ENCODE data around the gene CDH11. TPM values are rescaled to one million over a fixed set of nuclear protein-coding genes. Genes with fewer than 3 reads are reported as not detected.

The CDH11 gene
- total and polyA plus RNA-seq, 2 donors (not counting 1 experiment from before 2014, with no cell fraction given) = not detected

GRCh38 chr16:65062736-65063583 lies 58.9 kb downstream of the CDH11 start:
- DNase-seq = no peak
- Histone ChIP-seq H3K4me1 (ENCODE audit: control insufficient read depth in 2 of 2, insufficient read depth in 2 of 2, low read length in 2 of 2) (no peaks in the 10 kb centered on the region), H4K20me1 (ENCODE audit: control insufficient read depth, insufficient read depth, low read length, poor library complexity, severe bottlenecking) (no peaks in the 10 kb centered on the region), H3K27me3 (replicated peaks in 1 of 4; ENCODE audit: control extremely low read depth in 1 of 4, control insufficient read depth in 3 of 4, insufficient read depth in 4 of 4, low read length in 3 of 4) (no peaks in the 10 kb centered on the region), H3K4me2 (replicated peaks; ENCODE audit: low read depth, low read length, poor library complexity, severe bottlenecking) (no peak overlapping the region), H3K9me3 (ENCODE audit: control extremely low read depth in 1 of 3, control insufficient read depth in 2 of 3, insufficient read depth in 1 of 3, low read length in 2 of 3) (no peaks in the 10 kb centered on the region), H3K4me3 (ENCODE audit: control extremely low read depth in 1 of 5, extremely low read depth in 1 of 5, insufficient read depth in 1 of 5, low read depth in 2 of 5, low read length in 4 of 5) (no peak overlapping the region), H2AFZ (ENCODE audit: insufficient read depth, low read depth, low read length, poor library complexity, severe bottlenecking) (no peak overlapping the region), H3K9ac (ENCODE audit: low read length) (no peak overlapping the region), H3K36me3 (replicated peaks in 1 of 2; ENCODE audit: control extremely low read depth in 1 of 2, control insufficient read depth in 1 of 2, extremely low read depth in 1 of 2, insufficient read depth in 2 of 2, low read length in 1 of 2) (no peaks in the 10 kb centered on the region), H3K79me2 (ENCODE audit: control insufficient read depth, insufficient read depth, low read length) (no peaks in the 10 kb centered on the region), H3K27ac (ENCODE audit: low read length in 2 of 2) (no peak overlapping the region)
- intact Hi-C loops (cut with micrococcal nuclease) = no loop called here
- no CpG with 5 or more reads among the region's 8 CpGs for WGBS (ENCODE audit: insufficient coverage)
- Mint-ChIP-seq H3K4me1 (no peaks in the 10 kb centered on the region), H3K4me3 (no peak overlapping the region), H3K27ac (no peak overlapping the region), H3K27me3 (no peaks in the 10 kb centered on the region), H3K9me3 (ENCODE audit: insufficient read depth) (no peaks in the 10 kb centered on the region)
- TF ChIP-seq EZH2 (IDR thresholded peaks at IDR 0.05; ENCODE audit: borderline replicate concordance, insufficient read depth, low read depth, low read length, poor library complexity, severe bottlenecking) (no peak), CTCF (IDR thresholded peaks at IDR 0.05) (no peak)
- ChIA-PET CTCF (no interaction called here), POLR2A (no interaction called here)
- ATAC-seq (ENCODE audit: low read depth) = no peak

- H3K27ac Mint-ChIP-seq = no peak overlapping the region
- no peaks in the 10 kb centered on the region for H3K4me1 Mint-ChIP-seq
- intact Hi-C loops (cut with micrococcal nuclease) = no loop called here
- TF ChIP-seq EZH2 (IDR thresholded peaks at IDR 0.05; ENCODE audit: borderline replicate concordance, insufficient read depth, low read depth, low read length, poor library complexity, severe bottlenecking) = no peak
- H3K4me3 Mint-ChIP-seq = no peak overlapping the region
- DNase-seq = no peak
- Histone ChIP-seq H3K36me3 (replicated peaks in 1 of 2; ENCODE audit: control extremely low read depth in 1 of 2, control insufficient read depth in 1 of 2, extremely low read depth in 1 of 2, insufficient read depth in 2 of 2, low read length in 1 of 2) (no peaks in the 10 kb centered on the region), H3K9ac (ENCODE audit: low read length) (no peak overlapping the region), H3K27me3 (replicated peaks in 1 of 4; ENCODE audit: control extremely low read depth in 1 of 4, control insufficient read depth in 3 of 4, insufficient read depth in 4 of 4, low read length in 3 of 4) (no peaks in the 10 kb centered on the region), H3K79me2 (ENCODE audit: control insufficient read depth, insufficient read depth, low read length) (no peaks in the 10 kb centered on the region), H3K27ac (ENCODE audit: low read length in 2 of 2) (no peak overlapping the region), H2AFZ (ENCODE audit: insufficient read depth, low read depth, low read length, poor library complexity, severe bottlenecking) (no peak overlapping the region), H3K4me2 (replicated peaks; ENCODE audit: low read depth, low read length, poor library complexity, severe bottlenecking) (no peak overlapping the region), H4K20me1 (ENCODE audit: control insufficient read depth, insufficient read depth, low read length, poor library complexity, severe bottlenecking) (no peaks in the 10 kb centered on the region), H3K9me3 (ENCODE audit: control extremely low read depth in 1 of 3, control insufficient read depth in 2 of 3, insufficient read depth in 1 of 3, low read length in 2 of 3) (no peaks in the 10 kb centered on the region), H3K4me1 (ENCODE audit: control insufficient read depth in 2 of 2, insufficient read depth in 2 of 2, low read length in 2 of 2) (no peaks in the 10 kb centered on the region), H3K4me3 (ENCODE audit: control extremely low read depth in 1 of 5, extremely low read depth in 1 of 5, insufficient read depth in 1 of 5, low read depth in 2 of 5, low read length in 4 of 5) (no peak overlapping the region)
- no peak for ATAC-seq (ENCODE audit: low read depth)
- WGBS (ENCODE audit: insufficient coverage) = 66% methylated on average over 2 of the region's 5 CpGs
- H3K9me3 Mint-ChIP-seq (ENCODE audit: insufficient read depth) = no peaks in the 10 kb centered on the region
- H3K27me3 Mint-ChIP-seq = no peaks in the 10 kb centered on the region
- POLR2A ChIA-PET = no interaction called here
- CTCF ChIA-PET = no interaction called here
Observed at GRCh38 chr16:65061935-65062518, 59.8 kb downstream of the CDH11 start.

All from B cell (primary cell).